ENCODE data around the gene SH3RF3. TPM values are rescaled to one million over a fixed set of nuclear protein-coding genes. Genes with fewer than 3 reads are reported as not detected.

The SH3RF3 gene
- total and polyA plus RNA-seq, 10 of the 15 experiments (the other 5 are each of a cell fraction or from before 2014, with no cell fraction given), result 0.08 to 8.8 (median 2.3) TPM

GRCh38 chr2:109386004-109386695 is 257.1 kb downstream of the SH3RF3 start:
- FAIRE-seq (no peak), DNase-seq (ENCODE audit: low read depth, low spot score) (no peak), ATAC-seq (no peak)
- Histone ChIP-seq H3K27me3 (replicated peaks in 1 of 2; ENCODE audit: control insufficient read depth in 2 of 2, insufficient read depth in 2 of 2, low read length in 1 of 2) (no peaks in the 10 kb centered on the region), H3K79me2 (ENCODE audit: control insufficient read depth, insufficient read depth, low read length) (no peaks in the 10 kb centered on the region), H3K36me3 (ENCODE audit: control insufficient read depth in 2 of 2, insufficient read depth in 2 of 2, low read length in 1 of 2) (no peaks in the 10 kb centered on the region), H3K4me2 (ENCODE audit: control insufficient read depth, insufficient read depth) (no peak overlapping the region), H2AFZ (ENCODE audit: control insufficient read depth, low read depth, low read length) (no peak overlapping the region), H4K20me1 (ENCODE audit: control insufficient read depth, insufficient read depth) (no peaks in the 10 kb centered on the region), H3K9ac (ENCODE audit: control insufficient read depth, insufficient read depth, low read length) (no peak overlapping the region), H3K4me3 (no peak overlapping the region), H3K27ac (ENCODE audit: control insufficient read depth, insufficient read depth) (no peak overlapping the region), H3K4me1 (ENCODE audit: control insufficient read depth, insufficient read depth, low read length) (no peaks in the 10 kb centered on the region), H3K9me3 (replicated peaks; ENCODE audit: control insufficient read depth, insufficient read depth, low read length) (no peaks in the 10 kb centered on the region)
- ChIA-PET SMC1A (ENCODE audit: uncharacterized antibody, unreplicated experiment) (interaction anchor here (1.1 to 1.6 kb wide), 2 partner anchors 18 to 124 kb away, joined by 3 to 4 read pairs; no protein-coding TSS in a partner anchor), POLR2A (no interaction called here), RAD21 (ENCODE audit: unreplicated experiment) (interaction anchor here (0.6 to 1.4 kb wide), 4 partner anchors 34 to 525 kb away, joined by 3 to 4 read pairs (median 3); no protein-coding TSS in a partner anchor), CTCF (interaction anchor here (1.6 kb wide), 1 partner anchor 21 kb away, joined by 3 read pairs; no protein-coding TSS in a partner anchor)
- BruUV-seq (replicated peaks), result no TSS peak
- intact Hi-C loops (cut with micrococcal nuclease; ENCODE audit: unreplicated experiment) (no loop called here), in situ Hi-C loops (cut with MboI) (no loop called here)
- WGBS (ENCODE audit: insufficient coverage, insufficient replicate concordance, low lambda C conversion rate, missing lambda C conversion rate), result 50% methylated on average over 11 of the region's 11 CpGs
- TF ChIP-seq ESRRA (IDR thresholded peaks at IDR 0.05; ENCODE audit: low read length), result no peak
- TF ChIP-seq REST (IDR thresholded peaks at IDR 0.05; ENCODE audit: low read depth, low read length), result no peak
- TF ChIP-seq MYC (IDR thresholded peaks at IDR 0.05; ENCODE audit: insufficient read depth, insufficient read length, insufficient replicate concordance, low read length, severe bottlenecking), result no peak
- no peak for TF ChIP-seq JUND (IDR thresholded peaks at IDR 0.05; ENCODE audit: low read depth, low read length)
- TF ChIP-seq TAF1 (IDR thresholded peaks at IDR 0.05; ENCODE audit: borderline replicate concordance, low read depth, low read length), result no peak
- TF ChIP-seq CBFB (IDR thresholded peaks at IDR 0.05; ENCODE audit: low read depth), result no peak
- TF ChIP-seq DPF2 (IDR thresholded peaks at IDR 0.05), result no peak
- no peak for TF ChIP-seq MTA3 (IDR thresholded peaks at IDR 0.05; ENCODE audit: borderline replicate concordance, low read length)

Measured in GM12878 (cell line).